Cardiac septum (tissue), 1 donor: ENCODE data around the gene ODAPH. TPM values are rescaled to one million over a fixed set of nuclear protein-coding genes. Genes with fewer than 3 reads are reported as not detected.
"Not testable (repeated sequence)": the region's sequence is repeated elsewhere in the genome, so short reads cannot be mapped to it uniquely, and the experiment has no call there.

Experiments
- DNase-seq: peaks from one replicate; pipeline ENCODE4 v3.0.0-alpha.2; 2020; ENCODE audit warnings: low spot score
- intact Hi-C: fragments of 100-400 bp; cut with DNase I; formaldehyde crosslinking; loops from one replicate; pipeline ENCODE4 v1.14.0; 2022
- total RNA-seq: library from RNA; stranded (reverse); fragmentation: NEBNext Ultra II Directional; extraction: Animal tissue kit (Norgen Biotek cat#: 25700); gene quantifications from one replicate; pipeline ENCODE4 v1.2.1, GENCODE V29; 2021
- donor health status: DM: no; HTN: no; CAD: no.

The ODAPH gene
- total RNA-seq, 1 donor from 2014 or later, result not detected

GRCh38 chr4:75537308-75537707 is 18.6 kb upstream of the ODAPH start:
- DNase-seq, intact Hi-C loops: not testable (repeated sequence)

- no peak for DNase-seq
- intact Hi-C loops, result no loop called here
These were observed 13.0 kb upstream of the ODAPH start for GRCh38 chr4:75542824-75543223.

- intact Hi-C loops, result not testable (repeated sequence)
These were observed 11.6 kb upstream of the ODAPH start for GRCh38 chr4:75544220-75544619.

GRCh38 chr4:75544870-75545269 is 11.0 kb upstream of the ODAPH start:
- intact Hi-C loops, result no loop called here
- DNase-seq, result no peak

More at GRCh38 chr4:75544220-75544619, 11.6 kb upstream of the ODAPH start:
- not testable (repeated sequence) for DNase-seq

GRCh38 chr4:75545526-75545925 is 10.3 kb upstream of the ODAPH start:
- no peak for DNase-seq
- intact Hi-C loops, result no loop called here

GRCh38 chr4:75547647-75548387 is 8.0 kb upstream of the ODAPH start:
- no peak for DNase-seq
- intact Hi-C loops, result no loop called here

- DNase-seq, result no peak
- intact Hi-C loops, result no loop called here
These were observed 6.8 kb upstream of the ODAPH start for GRCh38 chr4:75549019-75549418.

GRCh38 chr4:75552452-75552851 is 3.4 kb upstream of the ODAPH start:
- intact Hi-C loops, result no loop called here
- DNase-seq, result no peak

- DNase-seq, result no peak
These were observed 1.8 kb downstream of the ODAPH start for GRCh38 chr4:75557696-75558095.

GRCh38 chr4:75561789-75562188 is 5.9 kb downstream of the ODAPH start:
- no peak for DNase-seq
- intact Hi-C loops, result no loop called here

More at GRCh38 chr4:75557696-75558095, 1.8 kb downstream of the ODAPH start:
- intact Hi-C loops, result no loop called here

- DNase-seq, result no peak
- intact Hi-C loops, result no loop called here
These were observed 8.2 kb downstream of the ODAPH start for GRCh38 chr4:75564023-75564422.

GRCh38 chr4:75565481-75565880 is 9.6 kb downstream of the ODAPH start:
- DNase-seq, result no peak
- intact Hi-C loops, result no loop called here

- intact Hi-C loops, result no loop called here
- DNase-seq, result no peak
These were observed 11.0 kb downstream of the ODAPH start for GRCh38 chr4:75566911-75567310.

- intact Hi-C loops, result no loop called here
- no peak for DNase-seq
These were observed 11.9 kb downstream of the ODAPH start for GRCh38 chr4:75567725-75568124.

- intact Hi-C loops, result no loop called here
- DNase-seq, result no peak
These were observed 28.2 kb downstream of the ODAPH start for GRCh38 chr4:75584067-75584466.

- intact Hi-C loops, result no loop called here
These were observed 37.5 kb downstream of the ODAPH start for GRCh38 chr4:75593393-75593792.

GRCh38 chr4:75596061-75596460 is 40.2 kb downstream of the ODAPH start:
- intact Hi-C loops, result no loop called here
- DNase-seq, result no peak

More at GRCh38 chr4:75593393-75593792, 37.5 kb downstream of the ODAPH start:
- no peak for DNase-seq

GRCh38 chr4:75598390-75598789 is 42.5 kb downstream of the ODAPH start:
- intact Hi-C loops, result no loop called here
- DNase-seq, result no peak

GRCh38 chr4:75599647-75600046 is 43.8 kb downstream of the ODAPH start:
- DNase-seq, result no peak
- intact Hi-C loops, result no loop called here

GRCh38 chr4:75605928-75606327 is 50.1 kb downstream of the ODAPH start:
- intact Hi-C loops, result no loop called here
- DNase-seq, result no peak

GRCh38 chr4:75612306-75612705 is 56.4 kb downstream of the ODAPH start:
- DNase-seq, result no peak
- intact Hi-C loops, result no loop called here
